B cell (primary cell): Measurements from ENCODE around the gene MROH2A.

ENCODE experiments used
- CTCF ChIP-seq: fragments of 200-600 bp; IDR thresholded peaks from one replicate; pipeline ENCODE4 v1.8.0; 2022; ENCODE audit warnings: antibody characterized with exemption, mild to moderate bottlenecking
- EZH2 ChIP-seq: IDR thresholded peaks from 2 replicates; pipeline ENCODE4 v1.6.1; 2012; ENCODE audit warnings: borderline replicate concordance, low read depth, mild to moderate bottlenecking, moderate library complexity, low read length; ENCODE audit not compliant: insufficient read depth, poor library complexity, severe bottlenecking

GRCh38 chr2:233747283-233747544 lies 30.9 kb upstream of the MROH2A start:
- TF ChIP-seq CTCF: no peak
- no peak for TF ChIP-seq EZH2
